Stimulated activated memory B cell treated with anti-CD40 and anti-IgM and Interleukin-4, amounts not matched to agents 10 μg/mL and 1 μg/mL and 100 μg/mL, for 72 hours (primary cell): ENCODE data around the gene ZSCAN23.
"Not testable (repeated sequence)": the region's sequence is repeated elsewhere in the genome, so short reads cannot be mapped to it uniquely, and the experiment has no call there.

Source experiments
- ATAC-seq: fragments of 150-1000 bp; cut with Tn5 transposase; 2 replicates; pipeline ENCODE4 v1.10.0; 2021
- H3K27ac Mint-ChIP-seq: one replicate; pipeline ENCODE4 v1.8.0; 2022; ENCODE audit warnings: mild to moderate bottlenecking, mixed read lengths
- H3K27me3 Mint-ChIP-seq: one replicate; pipeline ENCODE4 v1.8.0; 2022; ENCODE audit warnings: mixed read lengths
- H3K36me3 Mint-ChIP-seq: one replicate; pipeline ENCODE4 v1.8.0; 2022; ENCODE audit warnings: mixed read lengths
- H3K4me1 Mint-ChIP-seq: one replicate; pipeline ENCODE4 v1.8.0; 2022; ENCODE audit warnings: mixed read lengths
- H3K4me3 Mint-ChIP-seq: one replicate; pipeline ENCODE4 v1.8.0; 2022; ENCODE audit warnings: mild to moderate bottlenecking, moderate library complexity, mixed read lengths
- H3K9me3 Mint-ChIP-seq: one replicate; pipeline ENCODE4 v1.8.0; 2022; ENCODE audit warnings: mixed read lengths

The ZSCAN23 gene

GRCh38 chr6:28403923-28404322 is 39.4 kb downstream of the ZSCAN23 start:
- peaks cover 31% of the 10 kb centered on the region for H3K27me3 Mint-ChIP-seq
- ATAC-seq, H3K27ac Mint-ChIP-seq, H3K36me3 Mint-ChIP-seq, H3K4me3 Mint-ChIP-seq, H3K4me1 Mint-ChIP-seq, H3K9me3 Mint-ChIP-seq: not testable (repeated sequence)

- Mint-ChIP-seq H3K4me3 (no peak overlapping the region), H3K4me1 (peaks cover 21% of the 10 kb centered on the region), H3K27me3 (peaks cover 31% of the 10 kb centered on the region), H3K27ac (no peak overlapping the region), H3K36me3 (peaks cover 13% of the 10 kb centered on the region), H3K9me3 (no peaks in the 10 kb centered on the region)
- ATAC-seq = no peak
Measured at GRCh38 chr6:28402197-28402596, 41.1 kb downstream of the ZSCAN23 start.

- Mint-ChIP-seq H3K27me3 (peaks cover 29% of the 10 kb centered on the region), H3K36me3 (peaks cover 23% of the 10 kb centered on the region), H3K27ac (no peak overlapping the region), H3K4me3 (no peak overlapping the region), H3K4me1 (peaks cover 31% of the 10 kb centered on the region), H3K9me3 (no peaks in the 10 kb centered on the region)
- no peak for ATAC-seq
Measured at GRCh38 chr6:28401172-28401571, 42.1 kb downstream of the ZSCAN23 start.

- no peaks in the 10 kb centered on the region for H3K9me3 Mint-ChIP-seq
- no peak for ATAC-seq
- H3K27me3 Mint-ChIP-seq = peaks cover 22% of the 10 kb centered on the region
- peak overlapping the region; percentile 90 for H3K4me3 Mint-ChIP-seq
- H3K36me3 Mint-ChIP-seq = peaks cover 34% of the 10 kb centered on the region
- H3K4me1 Mint-ChIP-seq = peaks cover 42% of the 10 kb centered on the region
- peak overlapping the region; percentile 96 for H3K27ac Mint-ChIP-seq
Measured at GRCh38 chr6:28400122-28400451, 43.2 kb downstream of the ZSCAN23 start.

- H3K27me3 Mint-ChIP-seq = peaks cover 22% of the 10 kb centered on the region
- peaks cover 40% of the 10 kb centered on the region for H3K36me3 Mint-ChIP-seq
- ATAC-seq = peak; percentile 97
- H3K4me1 Mint-ChIP-seq = peaks cover 47% of the 10 kb centered on the region
- peak within 1 kb of the TSS; percentile 96 for H3K27ac Mint-ChIP-seq
- peak within 1 kb of the TSS; percentile 90 for H3K4me3 Mint-ChIP-seq
- H3K9me3 Mint-ChIP-seq = no peaks in the 10 kb centered on the region
Measured at GRCh38 chr6:28399350-28400121, 43.8 kb downstream of the ZSCAN23 start, which contains the start of gene ZSCAN12. TSS of gene ZSCAN12 (minus strand) at chr6:28399747. CDS start at chr6:28398405, 1,342 bp downstream.

GRCh38 chr6:28395918-28396317 is 47.4 kb downstream of the ZSCAN23 start:
- Mint-ChIP-seq H3K4me1 (peaks cover 63% of the 10 kb centered on the region), H3K4me3 (no peak overlapping the region), H3K36me3 (peaks cover 74% of the 10 kb centered on the region), H3K27ac (peak overlapping the region; percentile 96), H3K27me3 (peaks cover under 1% of the 10 kb centered on the region), H3K9me3 (no peaks in the 10 kb centered on the region)
- ATAC-seq = no peak

GRCh38 chr6:28393912-28394662 is 49.2 kb downstream of the ZSCAN23 start:
- Mint-ChIP-seq H3K4me1 (peaks cover 55% of the 10 kb centered on the region), H3K27ac (no peak overlapping the region)

GRCh38 chr6:28390688-28391087 is 52.6 kb downstream of the ZSCAN23 start:
- H3K27me3 Mint-ChIP-seq = no peaks in the 10 kb centered on the region
- H3K4me3 Mint-ChIP-seq = no peak overlapping the region
- H3K36me3 Mint-ChIP-seq = peaks cover 93% of the 10 kb centered on the region
- ATAC-seq = no peak
- no peak overlapping the region for H3K27ac Mint-ChIP-seq
- H3K4me1 Mint-ChIP-seq = peaks cover 39% of the 10 kb centered on the region
- H3K9me3 Mint-ChIP-seq = no peaks in the 10 kb centered on the region

More at GRCh38 chr6:28393912-28394662, 49.2 kb downstream of the ZSCAN23 start:
- no peak for ATAC-seq
- Mint-ChIP-seq H3K9me3 (no peaks in the 10 kb centered on the region), H3K36me3 (peaks cover 89% of the 10 kb centered on the region), H3K4me3 (no peak overlapping the region), H3K27me3 (no peaks in the 10 kb centered on the region)

GRCh38 chr6:28384143-28384533 is 59.2 kb downstream of the ZSCAN23 start:
- Mint-ChIP-seq H3K4me3 (no peak overlapping the region), H3K36me3 (peaks cover 69% of the 10 kb centered on the region), H3K27ac (peak overlapping the region; percentile 99), H3K27me3 (no peaks in the 10 kb centered on the region), H3K4me1 (peaks cover 42% of the 10 kb centered on the region), H3K9me3 (peaks cover 2% of the 10 kb centered on the region)
- no peak for ATAC-seq

- H3K9me3 Mint-ChIP-seq = peaks cover 2% of the 10 kb centered on the region
- peaks cover 65% of the 10 kb centered on the region for H3K36me3 Mint-ChIP-seq
- peak; percentile 100 for ATAC-seq
- peaks cover 40% of the 10 kb centered on the region for H3K4me1 Mint-ChIP-seq
- peak overlapping the region; percentile 88 for H3K4me3 Mint-ChIP-seq
- peak overlapping the region; percentile 99 for H3K27ac Mint-ChIP-seq
- H3K27me3 Mint-ChIP-seq = no peaks in the 10 kb centered on the region
Measured at GRCh38 chr6:28383235-28384142, 59.8 kb downstream of the ZSCAN23 start.
